ENCODE data around the gene SNX6.
A peak's percentile ranks its signal among the peaks of the same experiment; 100 is the strongest.
"Not testable (repeated sequence)": the region's sequence is repeated elsewhere in the genome, so short reads cannot be mapped to it uniquely, and the experiment has no call there.

The SNX6 gene

GRCh38 chr14:34562037-34562775 lies 67.7 kb downstream of the SNX6 start:
- not testable (repeated sequence) for DNase-seq

GRCh38 chr14:34556498-34556829 lies 73.5 kb downstream of the SNX6 start:
- DNase-seq = not testable (repeated sequence)

GRCh38 chr14:34555583-34556497 lies 74.1 kb downstream of the SNX6 start:
- DNase-seq = not testable (repeated sequence)

GRCh38 chr14:34554540-34555250 lies 75.3 kb downstream of the SNX6 start:
- no peak for DNase-seq

- not testable (repeated sequence) for DNase-seq
These were observed 80.5 kb downstream of the SNX6 start for GRCh38 chr14:34549276-34549966.

GRCh38 chr14:34548472-34548981 lies 81.4 kb downstream of the SNX6 start:
- no peak for DNase-seq

- DNase-seq = not testable (repeated sequence)
These were observed 82.8 kb downstream of the SNX6 start for GRCh38 chr14:34547136-34547520.

GRCh38 chr14:34546272-34547135 lies 83.4 kb downstream of the SNX6 start:
- not testable (repeated sequence) for DNase-seq

GRCh38 chr14:34540181-34541059 lies 89.5 kb downstream of the SNX6 start:
- DNase-seq = not testable (repeated sequence)

GRCh38 chr14:34539407-34540180 lies 90.4 kb downstream of the SNX6 start, which contains the start of gene EAPP:
TSS of gene EAPP (minus strand) at chr14:34539701. CDS start at chr14:34539628, 73 bp downstream.
- DNase-seq = peak; percentile 97

GRCh38 chr14:34538871-34539406 lies 91.0 kb downstream of the SNX6 start:
- no peak for DNase-seq

GRCh38 chr14:34538096-34538495 lies 91.9 kb downstream of the SNX6 start:
- not testable (repeated sequence) for DNase-seq

- DNase-seq = no peak
These were observed 92.3 kb downstream of the SNX6 start for GRCh38 chr14:34537677-34538009.

- DNase-seq = no peak
These were observed 92.8 kb downstream of the SNX6 start for GRCh38 chr14:34536951-34537676.

GRCh38 chr14:34527591-34527990 lies 102.4 kb downstream of the SNX6 start:
- DNase-seq = no peak

- not testable (repeated sequence) for DNase-seq
These were observed 105.7 kb downstream of the SNX6 start for GRCh38 chr14:34524216-34524615.

- DNase-seq = no peak
These were observed 107.5 kb downstream of the SNX6 start for GRCh38 chr14:34522496-34522895.

GRCh38 chr14:34521071-34521470 lies 108.9 kb downstream of the SNX6 start:
- DNase-seq = not testable (repeated sequence)

All from CD4-positive, alpha-beta T cell treated with Interleukin-15 for 1 hour (primary cell).